ENCODE measurements around the gene TRIP10. TPM values are rescaled to one million over a fixed set of nuclear protein-coding genes. Genes with fewer than 3 reads are reported as not detected.

TRIP10 gene
- total and polyA plus RNA-seq, 2 of the 13 experiments (the other 11 are each of a cell fraction or from before 2014, with no cell fraction given) = 32.5 to 33.2 TPM

GRCh38 chr19:6737873-6738786 lies 1.4 kb upstream of the TRIP10 start (continued):
- TF ChIP-seq ZNF317 (CRISPR knock-in tag; IDR thresholded peaks at IDR 0.05) (no peak; the same call in 1 of the 2 replicates), NAIF1 (CRISPR knock-in tag; IDR thresholded peaks at IDR 0.05; ENCODE audit: borderline replicate concordance) (no peak), ZNF501 (CRISPR knock-in tag; IDR thresholded peaks at IDR 0.05) (no peak; the same call in 1 of the 2 replicates), ZNF256 (CRISPR knock-in tag; conservative IDR thresholded peaks at IDR 0.05) (no peak), RCOR2 (CRISPR knock-in tag; IDR thresholded peaks at IDR 0.05) (peak; percentile 31; the same call in 1 of the 2 replicates), PAXIP1 (CRISPR knock-in tag; conservative IDR thresholded peaks at IDR 0.05) (peak; percentile 78), FOXM1 (CRISPR knock-in tag; IDR thresholded peaks at IDR 0.05) (no peak; the same call in 1 of the 2 replicates), ZNF547 (CRISPR knock-in tag; IDR thresholded peaks at IDR 0.05) (peak; percentile 75; the same call in 1 of the 2 replicates), ZNF616 (CRISPR knock-in tag; IDR thresholded peaks at IDR 0.05; ENCODE audit: low read depth) (no peak), KMT2A (CRISPR knock-in tag; IDR thresholded peaks at IDR 0.05) (no peak), ZBTB43 (CRISPR knock-in tag; conservative IDR thresholded peaks at IDR 0.05) (0 out of 2 replicates have a peak, but pooled peaks have one; percentile 42), CHCHD3 (CRISPR knock-in tag; IDR thresholded peaks at IDR 0.05) (no peak), SNAI1 (CRISPR knock-in tag; IDR thresholded peaks at IDR 0.05; ENCODE audit: borderline replicate concordance) (no peak), RBAK (CRISPR knock-in tag; IDR thresholded peaks at IDR 0.05) (no peak), NR3C1 (CRISPR knock-in tag; IDR thresholded peaks at IDR 0.05) (no peak), ZFP82 (CRISPR knock-in tag; IDR thresholded peaks at IDR 0.05; ENCODE audit: borderline replicate concordance) (no peak), ZNF44 (CRISPR knock-in tag; IDR thresholded peaks at IDR 0.05) (no peak), ZNF326 (CRISPR knock-in tag; IDR thresholded peaks at IDR 0.05; ENCODE audit: borderline replicate concordance) (no peak), ZNF691 (CRISPR knock-in tag; IDR thresholded peaks at IDR 0.05; ENCODE audit: borderline replicate concordance, low read depth) (no peak), HOXA3 (CRISPR knock-in tag; IDR thresholded peaks at IDR 0.05) (peak; percentile 18; the same call in 1 of the 2 replicates), AHR (CRISPR knock-in tag; IDR thresholded peaks at IDR 0.05) (no peak), HOMEZ (CRISPR knock-in tag; IDR thresholded peaks at IDR 0.05; ENCODE audit: low read depth) (0 out of 2 replicates have a peak, but pooled peaks have one; percentile 12), ZNF225 (CRISPR knock-in tag; IDR thresholded peaks at IDR 0.05) (no peak)

Measured in HepG2 (cell line).